Adipose tissue (tissue), 3 donors: Measurements from ENCODE around the gene PER3. TPM values are rescaled to one million over a fixed set of nuclear protein-coding genes. Genes with fewer than 3 reads are reported as not detected.
A peak's percentile ranks its signal among the peaks of the same experiment; 100 is the strongest.

Experiments used
- H3K27ac ChIP-seq: one replicate; pipeline ENCODE4 v1.5.1; 2013; ENCODE audit warnings: low read depth, low read length
- WGBS, 3 donors: extraction: QIAGEN DNeasy Blood & Tissue Kit; methylation state at CpG; one replicate each; pipeline ENCODE4 v1.1.7; 2013; 5-methylcytosine and 5-hydroxymethylcytosine counted together
- polyA plus RNA-seq, 3 donors: library from polyadenylated mRNA; stranded (reverse); fragments of 200-250 nt; gene quantifications; one replicate each; pipeline ENCODE4 v1.2.3, GENCODE V29; 2013
- donor health status: healthy with polysubstance abuse.
- donor health status: Bipolar disorder and iron deficiency.
- donor health status: healthy.

PER3 gene
- 1 to 10 TPM; 3.3 to 6.6 (median 4.1) TPM for polyA plus RNA-seq

GRCh38 chr1:7783826-7784491 lies at the start of gene PER3:
TSS of gene PER3 (plus strand) at chr1:7784291. CDS start at chr1:7784878, 587 bp downstream.
- H3K27ac ChIP-seq, result peak within 1 kb of the TSS; percentile 54
- WGBS, 3 donors, result 0 to 2% (median 1%) methylated on average over 53 to 88 of the region's 90 CpGs

GRCh38 chr1:7738044-7738443 lies 46.0 kb upstream of the PER3 start:
- 84 to 96% (median 93%) methylated on average over 6 of the region's 6 CpGs for WGBS, 3 donors

GRCh38 chr1:7743346-7743745 lies 40.7 kb upstream of the PER3 start:
- 81 to 89% (median 87%) methylated on average over 6 of the region's 6 CpGs for WGBS, 3 donors

More at GRCh38 chr1:7738044-7738443, 46.0 kb upstream of the PER3 start:
- no peak overlapping the region for H3K27ac ChIP-seq

GRCh38 chr1:7744882-7745281 lies 39.2 kb upstream of the PER3 start:
- no peak overlapping the region for H3K27ac ChIP-seq
- WGBS, 3 donors, result 83 to 90% (median 85%) methylated on average over 9 of the region's 9 CpGs

More at GRCh38 chr1:7743346-7743745, 40.7 kb upstream of the PER3 start:
- H3K27ac ChIP-seq, result no peak overlapping the region

GRCh38 chr1:7745783-7746182 lies 38.3 kb upstream of the PER3 start:
- WGBS, 3 donors, result 81 to 96% (median 93%) methylated on average over 10 of the region's 10 CpGs
- no peak overlapping the region for H3K27ac ChIP-seq

- 84 to 94% (median 85%) methylated on average over 5 of the region's 5 CpGs for WGBS, 3 donors
- no peak overlapping the region for H3K27ac ChIP-seq
Observed at GRCh38 chr1:7747605-7748004, 36.5 kb upstream of the PER3 start.

GRCh38 chr1:7749126-7749525 lies 35.0 kb upstream of the PER3 start:
- no peak overlapping the region for H3K27ac ChIP-seq
- WGBS, 3 donors, result 46 to 57% (median 51%) methylated on average over 5 of the region's 5 CpGs

GRCh38 chr1:7751174-7751573 lies 32.9 kb upstream of the PER3 start:
- 89 to 93% (median 91%) methylated on average over 11 of the region's 11 CpGs for WGBS, 3 donors
- no peak overlapping the region for H3K27ac ChIP-seq

GRCh38 chr1:7752512-7753417 lies 31.3 kb upstream of the PER3 start:
- H3K27ac ChIP-seq, result no peak overlapping the region
- WGBS, 3 donors, result 18 to 26% (median 23%) methylated on average over 18 of the region's 18 CpGs

GRCh38 chr1:7753641-7754040 lies 30.4 kb upstream of the PER3 start:
- no peak overlapping the region for H3K27ac ChIP-seq
- WGBS, 3 donors, result 47 to 66% (median 54%) methylated on average over 3 of the region's 3 CpGs

- WGBS, 3 donors, result 71 to 77% (median 72%) methylated on average over 3 of the region's 3 CpGs
- H3K27ac ChIP-seq, result no peak overlapping the region
Observed at GRCh38 chr1:7754234-7754633, 29.9 kb upstream of the PER3 start.

GRCh38 chr1:7755448-7755847 lies 28.6 kb upstream of the PER3 start:
- 0 to 89% (median 50%) methylated on average over 1 of the region's 1 CpG for WGBS, 3 donors
- H3K27ac ChIP-seq, result no peak overlapping the region

- H3K27ac ChIP-seq, result no peak overlapping the region
- WGBS, 3 donors, result 72 to 79% (median 74%) methylated on average over 6 of the region's 6 CpGs
Observed at GRCh38 chr1:7760245-7760644, 23.8 kb upstream of the PER3 start.

GRCh38 chr1:7761103-7761502 lies 23.0 kb upstream of the PER3 start:
- WGBS, 3 donors, result 54 to 81% (median 79%) methylated on average over 3 of the region's 3 CpGs
- no peak overlapping the region for H3K27ac ChIP-seq

- WGBS, 3 donors, result 73 to 85% (median 76%) methylated on average over 4 of the region's 4 CpGs
Observed at GRCh38 chr1:7767176-7767575, 16.9 kb upstream of the PER3 start.

GRCh38 chr1:7768583-7768982 lies 15.5 kb upstream of the PER3 start:
- 49 to 62% (median 49%) methylated on average over 2 of the region's 2 CpGs for WGBS, 3 donors
- no peak overlapping the region for H3K27ac ChIP-seq

More at GRCh38 chr1:7767176-7767575, 16.9 kb upstream of the PER3 start:
- H3K27ac ChIP-seq, result no peak overlapping the region

GRCh38 chr1:7769673-7770412 lies 14.2 kb upstream of the PER3 start:
- H3K27ac ChIP-seq, result no peak overlapping the region
- WGBS, 3 donors, result 89 to 91% (median 91%) methylated on average over 12 of the region's 12 CpGs

GRCh38 chr1:7770669-7770996 lies 13.5 kb upstream of the PER3 start:
- 5 to 10% (median 8%) methylated on average over 6 of the region's 6 CpGs for WGBS, 3 donors
- peak overlapping the region; percentile 78 for H3K27ac ChIP-seq
